Calu3 (cell line): ENCODE data around the gene TSPAN13. TPM values are rescaled to one million over a fixed set of nuclear protein-coding genes. Genes with fewer than 3 reads are reported as not detected.

Experiments
- BruUV-seq: library from RNA; stranded (reverse); fragments of 400-500 nt; replicated peaks from 2 replicates; lab custom pipeline; 2021; lab: Mats Ljungman, UMichigan
- CTCF ChIA-PET: fragments of 300-600 bp; sonication (Branson Sonifier 250); formaldehyde crosslinking; loops from one replicate; lab custom pipeline; 2022; ENCODE audit warnings: antibody characterized with exemption; lab: Charles Lee
- DNase-seq: peaks from one replicate; pipeline ENCODE4 v3.0.0; 2022
- H3K27ac Mint-ChIP-seq: one replicate; pipeline ENCODE4 v1.8.0; 2022; ENCODE audit warnings: mixed read lengths; ENCODE audit not compliant: unreplicated experiment
- H3K27me3 Mint-ChIP-seq: one replicate; pipeline ENCODE4 v1.8.0; 2022; ENCODE audit warnings: mixed read lengths; ENCODE audit not compliant: unreplicated experiment
- H3K36me3 Mint-ChIP-seq: one replicate; pipeline ENCODE4 v1.8.0; 2022; ENCODE audit warnings: mild to moderate bottlenecking, moderate library complexity, mixed read lengths; ENCODE audit not compliant: insufficient read depth, unreplicated experiment
- H3K4me1 Mint-ChIP-seq: one replicate; pipeline ENCODE4 v1.8.0; 2022; ENCODE audit warnings: mild to moderate bottlenecking, low read depth, mixed read lengths; ENCODE audit not compliant: unreplicated experiment
- H3K4me3 Mint-ChIP-seq: one replicate; pipeline ENCODE4 v1.8.0; 2022; ENCODE audit warnings: mild to moderate bottlenecking, low read depth, moderate library complexity, mixed read lengths; ENCODE audit not compliant: unreplicated experiment
- H3K9me3 Mint-ChIP-seq: one replicate; pipeline ENCODE4 v1.8.0; 2022; ENCODE audit warnings: low read depth, mixed read lengths; ENCODE audit not compliant: unreplicated experiment
- intact Hi-C: fragments of 100-400 bp; cut with micrococcal nuclease; formaldehyde crosslinking; loops from one replicate; pipeline ENCODE4 v1.10.0; 2022; ENCODE audit not compliant: unreplicated experiment
- total RNA-seq: library from RNA; stranded (reverse); gene quantifications from 2 replicates; pipeline ENCODE4 v1.2.3, GENCODE V29; 2022
- TF ChIP-seq, protein P1 (sequence below): fragments of 200-600 bp; IDR thresholded peaks from one replicate; pipeline ENCODE4 v1.8.0; 2022; ENCODE audit warnings: antibody characterized with exemption; ENCODE audit not compliant: unreplicated experiment

TSPAN13 gene
- total RNA-seq, 1 experiment from 2014 or later, result 148 TPM

DNA sequence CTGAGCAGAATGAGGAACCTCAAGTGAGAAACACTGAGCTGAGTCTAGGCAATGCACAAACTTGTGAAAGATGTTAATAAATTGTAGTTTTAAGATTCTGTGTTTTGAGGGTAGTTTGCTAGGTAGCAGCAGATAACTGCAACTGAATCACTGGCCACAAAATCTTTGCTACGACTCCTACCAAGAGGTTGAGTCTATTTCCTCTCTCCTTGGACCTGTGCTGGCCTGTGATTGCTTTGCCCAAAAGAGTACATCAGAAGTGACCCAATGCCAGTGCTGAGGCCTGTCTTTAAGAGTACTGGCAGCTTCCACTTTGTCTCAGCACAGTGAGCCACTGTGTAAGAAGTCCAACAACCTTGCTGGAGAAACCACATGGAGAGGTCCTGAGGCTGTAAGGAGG, 11.9 kb upstream of the TSPAN13 start:
- no TSS peak for BruUV-seq
- Mint-ChIP-seq H3K4me3 (no peak overlapping the region), H3K36me3 (no peaks in the 10 kb centered on the region), H3K9me3 (no peaks in the 10 kb centered on the region), H3K27me3 (no peaks in the 10 kb centered on the region), H3K27ac (no peak overlapping the region), H3K4me1 (peaks cover 16% of the 10 kb centered on the region)
- CTCF ChIA-PET, result no interaction called here
- DNase-seq, result no peak
- intact Hi-C loops, result no loop called here
- TF ChIP-seq, protein P1, sequence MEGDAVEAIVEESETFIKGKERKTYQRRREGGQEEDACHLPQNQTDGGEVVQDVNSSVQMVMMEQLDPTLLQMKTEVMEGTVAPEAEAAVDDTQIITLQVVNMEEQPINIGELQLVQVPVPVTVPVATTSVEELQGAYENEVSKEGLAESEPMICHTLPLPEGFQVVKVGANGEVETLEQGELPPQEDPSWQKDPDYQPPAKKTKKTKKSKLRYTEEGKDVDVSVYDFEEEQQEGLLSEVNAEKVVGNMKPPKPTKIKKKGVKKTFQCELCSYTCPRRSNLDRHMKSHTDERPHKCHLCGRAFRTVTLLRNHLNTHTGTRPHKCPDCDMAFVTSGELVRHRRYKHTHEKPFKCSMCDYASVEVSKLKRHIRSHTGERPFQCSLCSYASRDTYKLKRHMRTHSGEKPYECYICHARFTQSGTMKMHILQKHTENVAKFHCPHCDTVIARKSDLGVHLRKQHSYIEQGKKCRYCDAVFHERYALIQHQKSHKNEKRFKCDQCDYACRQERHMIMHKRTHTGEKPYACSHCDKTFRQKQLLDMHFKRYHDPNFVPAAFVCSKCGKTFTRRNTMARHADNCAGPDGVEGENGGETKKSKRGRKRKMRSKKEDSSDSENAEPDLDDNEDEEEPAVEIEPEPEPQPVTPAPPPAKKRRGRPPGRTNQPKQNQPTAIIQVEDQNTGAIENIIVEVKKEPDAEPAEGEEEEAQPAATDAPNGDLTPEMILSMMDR, result no peak

GRCh38 chr7:16742547-16742946, 11.0 kb upstream of the TSPAN13 start:
- Mint-ChIP-seq H3K4me3 (no peak overlapping the region), H3K27ac (no peak overlapping the region), H3K36me3 (no peaks in the 10 kb centered on the region), H3K4me1 (peaks cover 16% of the 10 kb centered on the region), H3K27me3 (no peaks in the 10 kb centered on the region), H3K9me3 (no peaks in the 10 kb centered on the region)
- BruUV-seq, result no TSS peak
- DNase-seq, result no peak
- TF ChIP-seq, protein P1, result no peak
- intact Hi-C loops, result no loop called here
- CTCF ChIA-PET, result no interaction called here

DNA sequence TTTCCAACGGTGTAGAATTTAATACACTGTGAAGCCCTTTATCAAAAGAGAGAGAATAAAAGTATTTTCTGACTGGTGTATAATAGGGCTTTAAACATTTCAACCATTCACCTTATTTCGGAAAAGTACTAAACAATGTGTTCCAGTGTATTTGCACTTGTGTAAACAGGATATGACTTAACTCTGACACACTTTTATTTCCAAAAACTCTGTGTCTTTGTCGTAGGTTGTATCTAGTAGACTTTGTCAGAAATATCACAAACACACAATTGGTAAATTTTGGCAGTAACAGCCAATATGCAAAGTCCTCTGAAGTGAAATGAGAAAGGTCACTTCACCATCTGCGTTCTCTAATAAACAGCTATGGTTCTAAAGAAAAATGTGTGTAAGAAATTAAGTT, 10.3 kb upstream of the TSPAN13 start:
- no peak for DNase-seq
- H3K4me3 Mint-ChIP-seq, result no peak overlapping the region
- TF ChIP-seq, protein P1, result no peak
- BruUV-seq, result no TSS peak
- intact Hi-C loops, result no loop called here
- H3K9me3 Mint-ChIP-seq, result no peaks in the 10 kb centered on the region
- no peak overlapping the region for H3K27ac Mint-ChIP-seq
- peaks cover 16% of the 10 kb centered on the region for H3K4me1 Mint-ChIP-seq
- H3K27me3 Mint-ChIP-seq, result no peaks in the 10 kb centered on the region
- H3K36me3 Mint-ChIP-seq, result no peaks in the 10 kb centered on the region
- CTCF ChIA-PET, result no interaction called here

DNA sequence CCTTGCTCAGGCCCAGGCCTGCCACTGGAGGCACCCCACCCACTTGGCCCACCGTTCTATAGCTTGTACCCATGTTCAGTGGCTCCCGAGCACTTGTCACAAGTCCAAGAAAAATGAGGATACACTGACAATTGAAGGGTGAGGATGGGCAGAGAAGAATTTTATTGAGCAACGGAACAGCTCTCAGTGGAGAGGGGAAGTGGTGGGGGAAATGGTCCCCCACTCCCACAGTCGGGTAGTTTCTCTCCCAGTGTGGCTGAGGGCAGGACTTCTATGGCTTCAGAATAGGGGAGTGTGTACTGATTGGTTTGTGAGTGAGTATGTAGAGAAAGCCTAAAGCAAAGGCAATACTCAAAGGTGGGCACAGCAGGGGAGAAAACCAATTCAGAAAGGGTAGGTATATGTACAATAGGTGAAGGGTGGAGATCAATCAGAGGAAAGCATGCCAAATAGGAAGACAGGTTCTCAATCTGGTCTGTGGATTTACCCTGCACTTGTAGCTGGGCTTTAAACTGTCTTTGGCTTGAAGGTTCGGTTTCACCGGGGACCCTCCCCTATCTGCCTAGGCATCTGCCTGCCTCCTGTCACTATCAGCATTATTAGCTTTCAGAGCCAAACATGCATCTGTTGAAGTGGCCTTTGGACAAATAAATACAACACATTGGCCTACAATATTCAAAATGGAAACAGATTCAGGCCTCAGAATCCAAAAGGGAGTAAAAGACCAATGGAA, 8.9 kb upstream of the TSPAN13 start:
- H3K9me3 Mint-ChIP-seq, result no peaks in the 10 kb centered on the region
- H3K27me3 Mint-ChIP-seq, result no peaks in the 10 kb centered on the region
- no peaks in the 10 kb centered on the region for H3K36me3 Mint-ChIP-seq
- intact Hi-C loops, result no loop called here
- H3K4me3 Mint-ChIP-seq, result no peak overlapping the region
- BruUV-seq, result no TSS peak
- TF ChIP-seq, protein P1, result no peak
- DNase-seq, result no peak
- CTCF ChIA-PET, result no interaction called here
- H3K27ac Mint-ChIP-seq, result no peak overlapping the region
- peaks cover 16% of the 10 kb centered on the region for H3K4me1 Mint-ChIP-seq
